HG02981 (cell line): ENCODE data around the gene CNKSR3.
"Not testable (repeated sequence)": the region's sequence is repeated elsewhere in the genome, so short reads cannot be mapped to it uniquely, and the experiment has no call there.

Experiments used
- ATAC-seq: cut with Tn5 transposase; IDR thresholded peaks from one replicate; pipeline ENCODE4 v1.9.1; 2021; ENCODE audit warnings: mild to moderate bottlenecking, moderate library complexity; ENCODE audit not compliant: unreplicated experiment

CNKSR3 gene

DNA sequence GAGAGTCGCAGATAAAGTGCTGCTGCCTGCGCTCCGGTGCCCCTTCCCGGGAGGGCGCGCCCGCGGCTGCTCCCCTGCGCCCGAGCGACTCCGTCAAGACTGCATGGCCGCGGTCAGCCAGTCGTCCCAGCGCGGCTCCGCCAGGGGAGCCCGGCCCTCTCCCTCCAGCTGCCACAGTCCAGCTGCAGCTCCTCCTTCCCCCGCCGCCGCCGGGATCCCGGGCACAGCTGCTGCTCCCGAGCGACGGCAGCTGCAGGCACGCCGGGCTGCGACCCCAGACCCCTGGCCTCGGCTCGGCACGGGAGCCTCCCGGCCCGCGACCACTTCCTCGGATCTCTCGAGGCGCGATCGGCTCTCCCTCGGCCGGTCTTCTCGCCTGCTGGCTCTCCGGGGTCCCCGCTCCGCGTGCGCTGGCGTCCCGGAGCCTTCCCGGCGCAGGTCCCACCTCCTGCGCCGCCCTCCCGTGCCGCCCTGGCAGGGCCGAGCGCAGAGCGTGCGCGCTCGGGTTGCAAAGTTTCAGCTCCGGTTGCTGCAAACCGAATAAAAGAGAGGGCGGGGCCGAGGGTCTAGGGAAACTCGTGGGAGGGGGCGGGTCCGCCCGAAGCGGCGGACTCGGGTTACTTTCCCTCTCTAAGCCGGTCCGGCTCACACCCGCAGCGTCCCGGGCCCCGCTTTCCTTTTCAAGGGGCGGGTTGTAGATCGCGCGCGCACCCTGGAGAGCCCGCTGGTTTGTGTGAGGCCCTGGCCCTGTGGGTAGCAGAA, at the start of gene CNKSR3:
TSS of gene CNKSR3 (minus strand) at position 542 of the 762 bp plus-strand sequence. CDS start 571 bp downstream, outside the sequence.
- peak; percentile 68 for ATAC-seq

DNA sequence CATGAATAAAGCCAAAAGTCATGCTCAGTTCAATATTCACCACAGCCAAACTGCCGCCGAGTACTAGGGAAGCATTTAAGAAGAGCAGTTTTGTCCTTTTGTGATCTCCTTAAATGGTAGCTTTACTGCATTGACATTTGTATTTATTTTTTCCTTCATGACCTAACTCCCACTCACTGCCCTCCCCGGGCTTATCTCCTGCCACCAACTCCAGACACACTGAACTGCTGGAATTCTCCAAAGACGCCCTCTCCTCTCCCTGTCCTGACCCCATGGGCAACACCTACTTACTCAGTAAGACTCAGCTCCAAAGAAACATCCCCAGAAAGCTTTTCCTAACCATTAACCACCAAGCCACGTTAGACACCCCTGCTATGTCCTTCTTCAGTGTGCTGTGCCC, 48.5 kb upstream of the CNKSR3 start:
- no peak for ATAC-seq

DNA sequence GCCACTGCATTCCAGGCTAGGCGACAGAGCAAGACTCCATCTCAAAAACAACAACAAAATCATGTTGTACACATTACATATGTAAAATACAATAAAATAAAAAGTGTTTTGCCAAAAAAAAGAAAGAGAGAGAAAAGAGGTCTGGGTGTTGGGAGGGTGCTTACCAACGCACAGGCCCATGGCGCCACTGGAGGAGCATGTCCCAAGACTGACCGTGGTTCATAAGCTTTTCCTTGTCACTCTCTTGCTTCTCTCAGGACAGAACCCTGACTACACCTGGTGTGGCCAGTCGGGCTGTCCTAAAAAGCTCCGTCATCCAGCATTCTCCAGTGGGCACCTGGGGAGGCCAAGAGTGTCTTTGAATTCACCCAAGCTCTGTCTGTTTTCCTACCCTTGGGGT, 48.0 kb upstream of the CNKSR3 start:
- no peak for ATAC-seq

DNA sequence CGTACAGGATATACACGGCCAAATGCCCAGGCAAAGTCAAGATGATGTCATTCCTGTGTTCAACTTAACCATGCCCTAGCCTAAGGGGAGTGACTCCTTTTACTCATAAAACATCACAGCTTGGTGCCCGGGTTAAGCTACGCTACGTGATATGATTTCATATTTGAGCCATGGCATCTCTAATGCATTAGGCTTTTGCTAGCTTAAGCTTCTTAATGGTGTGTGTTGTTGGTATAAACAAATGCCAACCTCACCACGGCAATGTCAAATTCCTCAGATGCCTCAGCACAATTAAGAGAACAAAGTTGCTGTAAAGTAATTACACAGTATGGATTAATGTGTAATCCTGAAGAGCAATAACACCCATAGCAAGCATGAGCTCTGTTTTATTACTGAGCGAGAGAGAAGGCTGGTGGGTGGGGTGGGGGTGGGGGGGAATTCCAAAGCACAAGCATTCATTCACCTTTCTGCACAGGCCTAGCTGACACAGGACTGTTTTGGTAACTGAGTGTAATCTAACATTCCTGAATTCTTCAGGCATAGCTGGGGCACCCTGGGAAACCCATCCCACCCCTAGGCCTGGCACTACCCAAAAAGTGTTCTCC, 44.7 kb upstream of the CNKSR3 start:
- no peak for ATAC-seq

DNA sequence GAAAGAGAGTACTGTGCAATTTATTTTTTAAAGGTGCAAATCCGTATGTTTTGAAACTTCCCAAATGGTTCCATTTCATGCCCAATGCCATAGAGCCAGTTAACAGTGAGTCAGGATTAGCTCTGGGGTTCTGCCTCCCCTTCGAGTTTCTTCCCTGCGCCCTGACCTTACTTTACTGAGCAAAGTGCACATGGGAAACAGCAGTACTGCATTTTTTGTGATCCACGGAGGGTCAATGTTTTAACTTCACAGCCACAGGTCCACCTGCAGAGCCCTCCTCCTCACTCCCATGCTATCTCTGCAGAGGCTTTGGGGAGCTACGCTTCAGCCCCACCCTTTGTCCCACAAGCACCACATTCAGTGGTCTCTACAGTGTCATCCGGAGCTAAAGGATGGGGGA, 44.0 kb upstream of the CNKSR3 start:
- no peak for ATAC-seq

DNA sequence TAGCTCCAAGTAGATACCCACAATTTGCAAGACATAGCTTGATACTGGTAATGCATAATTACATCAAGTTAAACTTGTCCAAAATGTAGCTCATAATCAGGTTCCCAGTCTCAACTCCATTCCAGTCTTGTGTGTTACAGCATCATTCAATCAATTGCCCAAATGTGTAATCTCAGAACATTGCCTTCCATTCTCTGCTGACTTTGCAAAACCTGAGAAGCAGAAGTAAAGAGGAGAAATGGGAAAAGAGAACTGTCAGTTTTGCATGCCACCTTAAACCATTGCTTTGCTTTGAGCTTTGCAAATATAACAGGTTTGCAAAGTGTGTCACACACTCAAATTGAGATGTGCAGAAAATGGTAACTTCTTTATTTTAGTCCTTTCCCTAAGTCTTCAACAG, 40.3 kb upstream of the CNKSR3 start:
- no peak for ATAC-seq

DNA sequence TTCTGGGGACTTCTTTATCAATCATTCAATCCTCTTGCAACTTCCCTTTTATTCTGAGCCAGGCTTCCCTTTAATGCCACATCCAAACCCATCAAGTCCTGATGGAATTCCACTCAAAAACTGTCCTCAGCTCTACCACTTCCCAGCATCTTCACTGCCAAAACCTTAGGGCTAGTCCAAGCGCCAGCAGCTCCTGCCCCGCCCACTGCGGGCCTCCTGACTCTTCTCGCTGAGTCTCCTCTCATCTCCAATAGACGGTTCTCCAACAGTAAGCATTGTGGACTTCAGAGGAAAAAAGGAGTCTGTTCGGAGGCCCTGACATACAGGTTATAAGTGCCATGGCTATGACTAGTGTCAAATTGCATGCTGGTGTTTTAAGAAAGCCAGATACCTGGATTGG, 38.7 kb upstream of the CNKSR3 start:
- ATAC-seq = no peak

DNA sequence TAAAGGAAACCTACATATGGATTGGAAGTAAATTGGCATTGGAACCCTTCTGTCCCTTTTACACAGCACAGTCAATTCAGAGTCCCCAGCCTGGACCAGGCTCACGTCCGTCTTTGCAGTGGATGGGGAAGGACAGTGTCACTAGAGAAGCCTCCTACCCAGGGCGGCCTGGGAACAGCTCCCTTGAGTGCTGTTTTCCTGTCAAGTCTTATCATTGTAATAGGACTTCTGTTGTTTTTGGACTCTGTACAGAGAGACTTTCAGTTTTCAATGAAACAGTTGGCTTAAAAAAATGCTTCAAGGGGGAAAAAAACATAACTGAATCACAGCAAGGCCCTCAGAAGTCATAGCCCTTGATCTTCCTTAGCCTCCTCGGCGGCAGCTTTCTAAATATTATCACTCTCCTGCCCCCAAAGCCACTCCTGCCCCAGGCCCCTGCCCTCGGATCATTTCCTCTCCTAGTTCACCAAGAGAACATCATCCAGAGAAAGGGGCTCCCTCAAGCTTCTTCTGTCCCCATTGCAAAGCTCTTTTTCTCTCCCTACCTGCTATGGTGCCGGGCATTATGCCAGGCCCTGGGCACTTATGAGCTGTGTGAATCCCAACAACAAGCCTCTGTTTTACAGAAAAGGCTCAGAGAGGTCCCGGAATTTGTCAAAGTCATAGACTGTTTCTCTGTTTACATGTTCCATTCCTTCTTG, 37.8 kb upstream of the CNKSR3 start:
- no peak for ATAC-seq

DNA sequence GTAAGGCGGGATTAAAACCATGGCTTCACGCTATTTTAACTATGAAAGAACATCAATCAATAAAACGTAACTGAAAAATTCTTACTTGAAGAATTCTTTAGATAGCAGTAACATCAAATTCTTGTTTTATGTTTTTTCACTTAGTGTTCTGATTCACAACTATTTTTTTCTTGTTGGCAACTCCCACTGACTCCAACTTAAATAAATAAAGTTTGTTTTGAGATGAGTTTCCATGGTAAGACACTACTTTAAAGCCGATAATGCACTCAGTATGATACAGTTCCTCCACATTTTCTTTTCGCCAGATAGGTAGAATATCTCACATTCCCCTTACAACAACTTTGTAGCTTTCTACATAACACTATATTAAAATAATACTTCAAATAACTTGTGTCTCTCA, 33.1 kb upstream of the CNKSR3 start:
- ATAC-seq = no peak

DNA sequence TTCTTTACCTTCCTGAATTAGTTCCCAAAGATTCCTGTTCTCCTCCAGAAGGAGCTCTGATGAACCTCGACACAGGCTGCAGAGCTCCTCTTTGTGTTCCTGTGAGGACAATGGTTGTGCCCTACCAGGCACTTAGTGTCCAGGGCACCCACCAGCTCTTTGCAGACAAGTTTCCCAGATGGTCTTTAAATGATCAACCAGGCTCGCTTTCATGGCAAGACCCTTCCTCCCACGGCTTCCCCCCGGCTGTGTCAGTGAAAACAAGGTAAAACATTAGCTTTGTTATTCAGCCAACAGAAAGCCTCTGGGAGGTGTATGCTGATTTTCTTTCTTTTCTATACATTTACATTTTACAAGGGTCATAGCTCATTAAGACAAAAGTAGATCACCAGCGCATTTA, 32.3 kb upstream of the CNKSR3 start:
- ATAC-seq = no peak

DNA sequence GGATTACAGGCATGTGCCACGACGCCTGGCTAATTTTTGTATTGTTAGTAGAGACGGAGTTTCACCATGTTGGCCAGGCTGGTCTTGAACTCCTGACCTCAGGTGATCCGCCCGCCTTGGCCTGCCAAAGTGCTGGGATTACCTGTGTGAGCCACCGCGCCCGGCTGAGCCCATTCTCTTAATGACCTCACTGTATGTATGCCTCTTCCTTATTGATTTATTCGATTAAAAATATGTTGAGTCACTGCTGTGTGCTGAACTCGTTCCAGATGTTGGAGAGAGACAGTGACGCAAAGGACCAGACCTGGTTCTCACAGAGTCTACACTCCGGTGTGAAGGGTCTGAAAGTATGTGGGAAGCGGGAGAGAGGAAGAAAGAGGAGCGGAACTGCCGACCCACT, 31.4 kb upstream of the CNKSR3 start:
- ATAC-seq = not testable (repeated sequence)

DNA sequence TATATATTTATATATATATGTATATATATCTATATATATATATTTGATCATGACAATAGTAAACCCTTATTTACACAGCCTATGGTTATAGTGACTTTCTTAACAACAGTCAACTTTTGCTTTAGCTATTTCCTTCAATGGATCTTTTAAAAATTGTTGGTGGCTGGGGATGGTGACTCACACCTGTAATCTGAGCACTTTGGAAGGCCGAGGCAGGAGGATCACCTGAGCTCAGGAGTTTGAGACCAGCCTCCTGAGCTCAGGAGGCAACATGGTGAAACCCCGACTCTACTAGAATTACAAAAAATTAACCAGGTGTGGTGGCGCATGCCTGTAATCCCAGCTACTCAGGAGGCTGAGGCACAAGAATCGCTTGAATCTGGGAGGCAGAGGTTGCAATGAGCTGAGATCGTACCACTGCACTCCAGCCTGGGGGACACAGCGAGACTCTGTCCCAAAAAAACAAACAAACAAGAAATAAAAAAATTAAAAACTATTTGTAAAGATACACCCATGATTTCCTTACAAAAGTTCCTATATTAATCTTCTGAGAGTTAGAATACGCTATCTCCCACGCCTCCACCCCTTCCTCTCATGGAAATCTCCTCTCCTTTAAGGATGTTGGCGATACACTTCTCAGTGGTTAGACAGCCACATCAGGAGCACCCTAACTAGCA, 29.2 kb upstream of the CNKSR3 start:
- no peak for ATAC-seq

DNA sequence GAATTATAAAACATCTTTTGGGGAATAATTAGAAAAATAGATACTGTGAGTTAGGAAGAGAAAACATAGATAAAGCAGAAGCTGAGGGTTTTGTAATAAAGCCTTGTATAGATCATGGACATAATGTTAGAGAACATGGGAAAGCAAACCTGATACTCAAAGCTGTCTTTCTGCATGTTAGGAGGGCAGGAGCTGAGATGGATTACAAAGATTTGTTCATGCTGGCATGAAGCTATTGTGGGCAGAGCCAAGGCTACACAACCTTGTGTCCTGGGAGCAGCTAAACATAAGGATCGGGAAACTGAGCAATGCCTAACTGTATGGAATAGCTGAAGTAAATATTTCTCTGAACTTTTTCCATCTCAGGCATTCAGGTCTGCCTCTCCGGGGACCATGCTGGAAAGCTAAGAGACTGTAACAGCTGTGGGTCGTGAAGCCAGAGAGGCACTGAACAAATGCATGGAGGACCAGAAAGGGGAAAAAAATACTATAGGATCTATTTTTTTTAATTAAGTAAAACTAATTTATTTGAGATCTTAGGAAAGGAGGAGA, 28.2 kb upstream of the CNKSR3 start:
- no peak for ATAC-seq

DNA sequence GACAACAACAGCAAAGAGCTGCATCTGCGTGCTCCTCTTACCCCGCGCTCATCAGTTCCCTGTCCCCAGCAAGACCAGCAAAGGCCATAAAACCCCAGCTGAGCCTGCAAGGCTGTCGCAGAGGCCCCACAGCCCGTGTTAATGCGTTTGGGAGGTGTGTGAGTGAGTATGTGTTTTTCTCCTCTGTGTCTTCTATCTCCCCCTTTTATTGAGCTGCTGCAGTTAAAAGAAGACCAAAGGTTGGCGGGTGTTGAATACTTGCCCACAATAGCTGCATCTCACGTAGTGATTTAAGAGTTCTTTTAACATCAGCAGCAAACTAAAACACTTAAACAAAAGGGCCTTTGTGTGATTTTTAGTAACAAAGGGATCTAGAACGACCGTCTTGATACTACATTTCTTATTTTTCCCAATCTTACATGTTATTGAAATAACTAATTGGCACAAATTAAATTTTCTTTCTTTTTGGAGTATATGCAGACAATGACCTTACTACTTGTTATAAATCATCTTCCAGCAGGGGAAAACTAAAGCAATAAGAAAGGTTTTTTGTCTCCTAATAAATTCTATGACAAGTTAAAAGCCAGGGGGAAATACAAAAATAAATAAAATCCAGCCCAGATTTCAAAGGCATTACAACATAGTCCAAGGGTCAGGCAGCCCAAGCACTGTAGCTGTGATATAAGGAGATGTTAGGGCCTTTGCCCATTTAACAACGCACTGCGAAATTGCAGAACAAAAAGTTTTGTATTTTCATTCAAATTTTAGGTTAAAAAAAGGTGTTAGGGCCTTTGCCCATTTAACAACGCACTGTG, 27.2 kb upstream of the CNKSR3 start:
- no peak for ATAC-seq

DNA sequence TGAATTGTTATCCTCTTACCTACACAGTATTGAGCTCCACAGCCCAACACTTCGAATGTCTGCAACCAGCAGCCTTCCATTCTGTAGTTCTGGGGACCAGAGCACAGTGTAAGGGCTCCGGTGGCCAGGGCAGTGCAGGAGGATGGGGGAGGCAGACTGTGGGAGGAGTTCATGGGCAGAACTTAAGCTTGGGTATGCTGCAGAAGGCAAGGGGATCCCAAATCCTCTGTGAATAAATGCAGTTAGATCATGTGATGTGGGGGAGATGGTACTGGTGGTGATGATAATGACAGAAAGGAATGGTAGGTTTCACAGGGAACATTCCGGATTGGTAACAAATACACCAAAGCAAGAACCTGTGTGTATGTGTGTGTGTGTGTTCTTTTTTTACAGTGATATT, 26.5 kb upstream of the CNKSR3 start:
- ATAC-seq = no peak

DNA sequence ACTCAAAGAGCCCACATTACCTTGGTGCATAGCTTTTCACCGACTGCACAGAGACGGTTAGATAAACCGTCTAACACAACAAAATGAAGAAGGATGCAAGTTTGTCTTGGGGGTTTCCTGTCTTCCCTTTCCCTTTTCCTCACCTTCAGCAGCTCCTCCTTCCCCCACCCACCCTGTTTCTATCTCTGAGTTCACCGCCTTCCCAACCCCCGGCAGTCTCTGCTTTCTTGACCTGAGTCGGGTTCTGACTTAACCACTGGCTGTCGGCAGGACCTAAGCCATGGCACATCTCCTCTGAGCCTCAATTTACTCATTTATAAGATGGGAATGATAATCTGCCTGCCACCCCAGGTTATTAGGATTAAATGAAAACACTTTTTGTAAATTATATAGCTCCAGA, 25.8 kb upstream of the CNKSR3 start:
- ATAC-seq = no peak

DNA sequence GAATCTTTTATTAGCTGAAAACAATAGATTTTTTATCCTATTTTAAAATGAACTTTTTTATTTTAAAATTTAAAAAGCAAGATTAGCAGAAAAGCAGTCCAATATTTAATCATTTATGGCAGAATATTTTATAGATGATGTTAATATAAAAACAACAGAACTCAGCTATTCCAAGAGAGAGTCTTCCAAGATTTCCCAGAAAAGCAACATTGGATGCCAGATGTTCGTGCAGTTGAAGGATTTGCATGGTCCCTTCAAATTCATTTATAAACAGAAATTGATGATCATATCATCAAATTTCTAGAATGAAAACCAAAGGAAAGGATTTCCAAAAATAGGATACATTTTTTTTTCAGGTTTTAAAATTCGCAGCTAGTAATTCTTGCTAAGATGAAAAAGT, 25.4 kb upstream of the CNKSR3 start:
- ATAC-seq = no peak

DNA sequence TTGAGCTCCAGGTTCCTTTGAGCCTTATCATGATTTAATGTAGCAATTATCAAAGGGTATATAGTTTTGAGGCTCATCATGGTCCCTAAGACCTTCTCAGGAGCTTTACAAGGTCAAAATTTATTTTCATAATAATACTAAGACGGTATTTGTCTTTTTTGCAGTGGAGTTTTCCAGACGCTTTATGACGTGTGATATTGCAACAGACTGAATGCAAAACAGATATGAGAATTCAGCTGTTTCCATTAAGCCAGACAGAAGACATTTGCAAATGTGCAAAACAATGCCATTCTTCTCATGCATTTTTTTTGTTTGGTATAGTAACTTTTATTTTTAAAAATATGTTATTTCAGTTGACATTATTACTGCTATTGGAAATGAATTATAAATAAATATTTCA, 24.7 kb upstream of the CNKSR3 start:
- no peak for ATAC-seq

DNA sequence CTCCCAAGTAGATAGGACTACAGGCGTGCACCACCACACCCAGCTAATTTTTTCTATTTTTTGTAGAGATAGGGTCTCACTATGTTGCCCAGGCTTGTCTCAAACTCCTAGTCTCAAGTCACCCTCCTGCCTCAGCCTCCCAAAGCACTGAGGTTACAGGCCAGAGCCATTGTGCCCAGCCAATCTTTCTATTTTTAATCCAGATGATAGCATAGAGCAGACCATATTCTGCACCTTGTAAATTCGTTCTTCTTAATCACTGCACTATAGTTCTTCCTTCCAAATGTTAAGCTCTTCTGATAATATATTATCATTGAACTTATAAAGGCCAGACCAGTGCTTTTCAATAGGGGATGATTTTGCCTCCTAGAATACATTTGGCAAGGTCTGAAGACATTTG, 24.0 kb upstream of the CNKSR3 start:
- ATAC-seq = no peak

DNA sequence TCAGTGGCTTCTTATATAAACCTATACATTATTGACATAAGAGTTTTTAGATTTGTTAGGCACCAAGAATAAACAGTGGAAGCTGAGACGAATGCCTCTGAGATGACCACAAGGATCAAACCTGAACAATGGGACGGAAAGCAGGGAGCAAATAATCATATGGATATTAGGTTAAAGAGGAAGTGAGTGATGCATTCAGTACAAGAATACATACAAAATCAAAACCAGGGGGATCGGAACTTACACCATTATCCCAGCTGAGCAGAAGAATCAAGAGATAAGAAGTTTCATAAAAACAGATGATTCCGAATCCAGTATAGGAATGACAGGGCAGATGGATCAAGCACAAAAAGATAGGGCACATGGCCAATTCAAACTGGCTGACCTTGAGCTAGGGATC, 21.9 kb upstream of the CNKSR3 start:
- no peak for ATAC-seq

DNA sequence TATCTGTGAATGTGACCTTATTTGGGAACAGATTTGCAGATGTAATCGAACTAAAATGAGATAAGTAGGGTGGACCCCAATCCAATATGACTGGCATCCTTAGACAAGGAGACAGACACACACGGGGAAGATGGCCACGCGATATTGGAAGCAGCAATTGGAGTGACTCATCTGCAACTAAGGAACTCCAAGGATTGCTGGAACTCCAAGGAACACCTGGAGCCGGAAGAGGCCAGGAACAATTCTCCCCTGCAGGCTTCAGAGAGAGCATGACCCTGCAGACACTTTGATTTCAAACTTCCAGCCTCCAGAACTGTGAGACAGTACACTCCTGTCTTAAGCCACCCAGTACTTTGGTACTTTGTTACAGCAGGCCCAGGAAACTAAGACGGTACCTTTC, 19.5 kb upstream of the CNKSR3 start:
- no peak for ATAC-seq
